ENCODE results near the gene DHRS4.
"Not testable (repeated sequence)": the region's sequence is repeated elsewhere in the genome, so short reads cannot be mapped to it uniquely, and the experiment has no call there.

DHRS4 gene

GRCh38 chr14:23933108-23933741 lies 20.3 kb upstream of the DHRS4 start:
- no peak overlapping the region for H3K4me3 ChIP-seq (ENCODE audit: low read length)
- TF ChIP-seq ZNF274 (IDR thresholded peaks at IDR 0.05; ENCODE audit: low read depth, low read length): no peak

- no peak overlapping the region for H3K4me3 ChIP-seq (ENCODE audit: low read length)
Measured at GRCh38 chr14:23933742-23934128, 19.8 kb upstream of the DHRS4 start.

GRCh38 chr14:23935158-23935557 lies 18.4 kb upstream of the DHRS4 start:
- TF ChIP-seq ZNF274 (IDR thresholded peaks at IDR 0.05; ENCODE audit: low read depth, low read length): no peak
- H3K4me3 ChIP-seq (ENCODE audit: low read length): no peak overlapping the region

More at GRCh38 chr14:23933742-23934128, 19.8 kb upstream of the DHRS4 start:
- TF ChIP-seq ZNF274 (IDR thresholded peaks at IDR 0.05; ENCODE audit: low read depth, low read length): no peak

- no peak for TF ChIP-seq ZNF274 (IDR thresholded peaks at IDR 0.05; ENCODE audit: low read depth, low read length)
Measured at GRCh38 chr14:23936084-23936829, 17.3 kb upstream of the DHRS4 start.

GRCh38 chr14:23937203-23937602 lies 16.4 kb upstream of the DHRS4 start:
- TF ChIP-seq ZNF274 (IDR thresholded peaks at IDR 0.05; ENCODE audit: low read depth, low read length): no peak
- no peak overlapping the region for H3K4me3 ChIP-seq (ENCODE audit: low read length)

More at GRCh38 chr14:23936084-23936829, 17.3 kb upstream of the DHRS4 start:
- no peak overlapping the region for H3K4me3 ChIP-seq (ENCODE audit: low read length)

- no peak for TF ChIP-seq ZNF274 (IDR thresholded peaks at IDR 0.05; ENCODE audit: low read depth, low read length)
- no peak overlapping the region for H3K4me3 ChIP-seq (ENCODE audit: low read length)
Measured at GRCh38 chr14:23938823-23939222, 14.7 kb upstream of the DHRS4 start.

- TF ChIP-seq ZNF274 (IDR thresholded peaks at IDR 0.05; ENCODE audit: low read depth, low read length): no peak
Measured at GRCh38 chr14:23939607-23940326, 13.8 kb upstream of the DHRS4 start.

GRCh38 chr14:23941230-23941629 lies 12.3 kb upstream of the DHRS4 start:
- no peak overlapping the region for H3K4me3 ChIP-seq (ENCODE audit: low read length)
- no peak for TF ChIP-seq ZNF274 (IDR thresholded peaks at IDR 0.05; ENCODE audit: low read depth, low read length)

More at GRCh38 chr14:23939607-23940326, 13.8 kb upstream of the DHRS4 start:
- H3K4me3 ChIP-seq (ENCODE audit: low read length): no peak overlapping the region

- H3K4me3 ChIP-seq (ENCODE audit: low read length): no peak overlapping the region
- TF ChIP-seq ZNF274 (IDR thresholded peaks at IDR 0.05; ENCODE audit: low read depth, low read length): no peak
Measured at GRCh38 chr14:23941669-23942068, 11.9 kb upstream of the DHRS4 start.

GRCh38 chr14:23942587-23942986 lies 11.0 kb upstream of the DHRS4 start:
- H3K4me3 ChIP-seq (ENCODE audit: low read length): no peak overlapping the region
- no peak for TF ChIP-seq ZNF274 (IDR thresholded peaks at IDR 0.05; ENCODE audit: low read depth, low read length)

- not testable (repeated sequence) for H3K4me3 ChIP-seq (ENCODE audit: low read length)
Measured at GRCh38 chr14:23949069-23949468, 4.5 kb upstream of the DHRS4 start.

GRCh38 chr14:23950411-23951135 lies 3.0 kb upstream of the DHRS4 start:
- no peak for TF ChIP-seq ZNF274 (IDR thresholded peaks at IDR 0.05; ENCODE audit: low read depth, low read length)
- no peak overlapping the region for H3K4me3 ChIP-seq (ENCODE audit: low read length)

- not testable (repeated sequence) for H3K4me3 ChIP-seq (ENCODE audit: low read length)
Measured at GRCh38 chr14:23951136-23951466, 2.5 kb upstream of the DHRS4 start.

- no peak for TF ChIP-seq ZNF274 (IDR thresholded peaks at IDR 0.05; ENCODE audit: low read depth, low read length)
- H3K4me3 ChIP-seq (ENCODE audit: low read length): no peak overlapping the region
Measured at GRCh38 chr14:23951590-23952201, 1.9 kb upstream of the DHRS4 start.

GRCh38 chr14:23953116-23953463 lies 480 bp upstream of the DHRS4 start:
- peak overlapping the region; percentile 70; the same call in 1 of the 2 replicates for H3K4me3 ChIP-seq (ENCODE audit: low read length)

- peak overlapping the region; percentile 70; the same call in 1 of the 2 replicates for H3K4me3 ChIP-seq (ENCODE audit: low read length)
Measured at GRCh38 chr14:23954279-23954614, 677 bp downstream of the DHRS4 start.

GRCh38 chr14:23954965-23955364 lies 1.4 kb downstream of the DHRS4 start:
- not testable (repeated sequence) for H3K4me3 ChIP-seq (ENCODE audit: low read length)

- H3K4me3 ChIP-seq (ENCODE audit: low read length): not testable (repeated sequence)
Measured at GRCh38 chr14:23955811-23956210, 2.2 kb downstream of the DHRS4 start.

GRCh38 chr14:23957913-23958569 lies 4.5 kb downstream of the DHRS4 start:
- not testable (repeated sequence) for H3K4me3 ChIP-seq (ENCODE audit: low read length)
